ENCODE results near the gene ACOD1.
A peak's percentile ranks its signal among the peaks of the same experiment; 100 is the strongest.

Gene ACOD1

GRCh38 chr13:76971215-76971614 is 22.9 kb downstream of the ACOD1 start:
- H3K27ac ChIP-seq (ENCODE audit: low read depth, low read length), result no peak overlapping the region
- no peak overlapping the region for H3K9ac ChIP-seq (ENCODE audit: low read depth, low read length)
- H3K36me3 ChIP-seq (ENCODE audit: control insufficient read depth, insufficient read depth, low read length), result no peaks in the 10 kb centered on the region
- no peak overlapping the region for H3K4me3 ChIP-seq (ENCODE audit: low read depth, low read length)
- no peaks in the 10 kb centered on the region for H3K9me3 ChIP-seq (ENCODE audit: control insufficient read depth, insufficient read depth, low read length)
- H3K27me3 ChIP-seq (ENCODE audit: control insufficient read depth, insufficient read depth, low read length), result no peaks in the 10 kb centered on the region
- no peaks in the 10 kb centered on the region; the same call in 1 of the 2 replicates for H3K4me1 ChIP-seq (ENCODE audit: control insufficient read depth, insufficient read depth, low read length)

DNA sequence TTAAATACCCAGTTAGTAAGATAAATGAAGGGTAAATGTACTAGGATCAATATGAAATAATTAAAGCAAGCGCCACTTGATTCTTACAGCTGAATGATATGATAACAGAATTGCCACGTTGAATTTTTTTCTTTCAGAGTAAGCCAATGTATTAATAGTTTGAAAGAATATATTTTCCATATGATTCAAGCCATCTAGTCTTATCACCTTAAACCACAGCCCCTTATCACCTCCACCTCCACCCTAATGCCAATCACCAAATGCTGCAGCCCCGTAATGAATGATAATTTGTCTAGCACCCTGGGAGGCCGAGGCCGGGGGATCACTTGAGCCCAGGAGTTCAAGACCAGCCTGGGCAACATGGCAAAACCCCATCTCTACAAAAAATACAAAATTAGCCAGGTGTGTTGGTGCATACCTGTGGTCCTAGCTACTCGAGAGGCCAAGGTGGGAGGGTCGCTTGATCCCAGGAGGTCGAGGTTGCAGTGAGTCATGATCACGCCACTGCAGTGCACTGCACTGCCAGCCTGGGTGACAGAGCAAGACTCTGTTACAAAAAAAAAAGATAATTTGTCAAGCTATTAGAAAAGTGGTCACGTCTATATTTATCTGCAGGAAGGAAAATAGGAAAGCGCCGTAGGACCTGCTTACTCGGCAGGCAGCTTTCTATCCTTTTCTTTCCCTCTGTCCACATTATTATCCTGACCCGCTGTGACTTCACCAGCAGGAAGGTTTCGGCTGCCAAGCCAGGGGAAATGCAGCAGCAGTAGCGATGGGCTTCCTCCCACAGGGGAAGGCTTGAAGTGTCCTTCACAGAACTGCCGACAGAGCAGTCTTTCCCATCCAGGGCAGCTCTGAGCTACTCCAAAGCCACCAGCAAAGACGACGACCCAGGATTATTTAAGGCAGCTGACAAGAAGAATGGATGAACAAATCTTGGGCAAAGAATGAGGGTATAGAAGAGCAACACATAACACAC is 23.8 kb downstream of the ACOD1 start:
- H3K27ac ChIP-seq (ENCODE audit: low read depth, low read length), result no peak overlapping the region
- H3K36me3 ChIP-seq (ENCODE audit: control insufficient read depth, insufficient read depth, low read length), result no peaks in the 10 kb centered on the region
- no peaks in the 10 kb centered on the region; the same call in 1 of the 2 replicates for H3K4me1 ChIP-seq (ENCODE audit: control insufficient read depth, insufficient read depth, low read length)
- no peak overlapping the region for H3K4me3 ChIP-seq (ENCODE audit: low read depth, low read length)
- no peak overlapping the region for H3K9ac ChIP-seq (ENCODE audit: low read depth, low read length)
- H3K27me3 ChIP-seq (ENCODE audit: control insufficient read depth, insufficient read depth, low read length), result no peaks in the 10 kb centered on the region
- no peaks in the 10 kb centered on the region for H3K9me3 ChIP-seq (ENCODE audit: control insufficient read depth, insufficient read depth, low read length)

DNA sequence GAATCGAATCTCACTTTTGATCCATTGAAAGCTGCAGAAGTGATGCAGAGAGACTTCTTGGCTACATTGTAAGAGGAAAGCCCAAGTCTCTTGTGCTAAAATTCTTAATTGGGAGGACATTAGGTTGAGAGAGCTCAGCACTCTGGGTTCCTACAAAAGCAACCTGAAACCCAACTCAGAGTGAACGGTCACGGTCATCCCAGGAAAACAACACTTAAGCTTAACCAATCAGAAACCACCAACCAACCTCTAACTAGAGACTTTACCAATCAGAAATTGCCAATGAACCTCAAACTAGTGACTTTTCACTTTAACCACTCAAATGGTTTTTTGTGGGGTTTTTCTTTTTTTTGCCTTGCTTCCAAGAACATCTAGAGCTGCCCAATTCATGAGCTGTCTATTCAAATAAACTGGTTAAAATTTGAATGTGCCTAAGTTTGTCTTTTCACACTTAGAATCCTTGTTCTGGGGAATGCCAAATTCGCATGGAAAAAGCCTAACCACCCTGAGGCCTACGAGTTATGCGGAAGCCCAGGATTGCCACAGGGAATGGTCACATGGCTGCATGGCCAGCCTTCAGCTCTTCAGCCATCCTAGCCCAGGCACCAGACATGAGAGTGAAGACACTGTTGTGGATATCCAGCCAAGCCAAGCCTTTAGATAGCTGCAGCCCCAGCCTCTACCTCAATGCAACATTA is 25.8 kb downstream of the ACOD1 start:
- no peaks in the 10 kb centered on the region for H3K9me3 ChIP-seq (ENCODE audit: control insufficient read depth, insufficient read depth, low read length)
- H3K4me3 ChIP-seq (ENCODE audit: low read depth, low read length), result no peak overlapping the region
- no peaks in the 10 kb centered on the region for H3K27me3 ChIP-seq (ENCODE audit: control insufficient read depth, insufficient read depth, low read length)
- H3K9ac ChIP-seq (ENCODE audit: low read depth, low read length), result no peak overlapping the region
- no peaks in the 10 kb centered on the region; the same call in 1 of the 2 replicates for H3K4me1 ChIP-seq (ENCODE audit: control insufficient read depth, insufficient read depth, low read length)
- no peak overlapping the region for H3K27ac ChIP-seq (ENCODE audit: low read depth, low read length)
- H3K36me3 ChIP-seq (ENCODE audit: control insufficient read depth, insufficient read depth, low read length), result no peaks in the 10 kb centered on the region

- no peak overlapping the region for H3K9ac ChIP-seq (ENCODE audit: low read depth, low read length)
- no peaks in the 10 kb centered on the region for H3K36me3 ChIP-seq (ENCODE audit: control insufficient read depth, insufficient read depth, low read length)
- no peak overlapping the region for H3K27ac ChIP-seq (ENCODE audit: low read depth, low read length)
- H3K4me1 ChIP-seq (ENCODE audit: control insufficient read depth, insufficient read depth, low read length), result no peaks in the 10 kb centered on the region; the same call in 1 of the 2 replicates
- H3K4me3 ChIP-seq (ENCODE audit: low read depth, low read length), result no peak overlapping the region
- no peaks in the 10 kb centered on the region for H3K27me3 ChIP-seq (ENCODE audit: control insufficient read depth, insufficient read depth, low read length)
- H3K9me3 ChIP-seq (ENCODE audit: control insufficient read depth, insufficient read depth, low read length), result no peaks in the 10 kb centered on the region
These were observed 26.3 kb downstream of the ACOD1 start for GRCh38 chr13:76974618-76974975.

DNA sequence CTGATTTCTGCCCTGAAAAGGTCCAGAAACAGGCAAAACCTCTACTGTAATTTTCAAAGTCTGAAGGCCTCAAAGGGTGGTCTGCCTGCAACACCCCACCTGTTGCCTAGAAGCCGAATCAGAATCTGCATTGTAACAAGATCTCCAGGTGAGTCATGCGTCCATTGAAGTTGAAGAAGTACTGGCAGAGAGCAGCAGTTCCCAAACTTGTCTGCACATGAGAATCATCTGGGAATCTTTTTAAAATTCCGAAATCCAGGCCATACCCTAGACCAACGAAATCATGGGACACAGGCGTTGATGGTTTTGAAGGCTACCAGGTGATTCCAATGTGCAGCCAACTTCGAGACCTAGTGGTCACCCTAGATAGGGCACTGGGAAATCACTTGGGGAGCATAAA is 27.6 kb downstream of the ACOD1 start:
- Histone ChIP-seq H3K9me3 (ENCODE audit: control insufficient read depth, insufficient read depth, low read length) (no peaks in the 10 kb centered on the region), H3K27ac (ENCODE audit: low read depth, low read length) (no peak overlapping the region), H3K36me3 (ENCODE audit: control insufficient read depth, insufficient read depth, low read length) (no peaks in the 10 kb centered on the region), H3K9ac (ENCODE audit: low read depth, low read length) (no peak overlapping the region), H3K4me1 (ENCODE audit: control insufficient read depth, insufficient read depth, low read length) (no peaks in the 10 kb centered on the region; the same call in 1 of the 2 replicates), H3K27me3 (ENCODE audit: control insufficient read depth, insufficient read depth, low read length) (no peaks in the 10 kb centered on the region), H3K4me3 (ENCODE audit: low read depth, low read length) (no peak overlapping the region)

DNA sequence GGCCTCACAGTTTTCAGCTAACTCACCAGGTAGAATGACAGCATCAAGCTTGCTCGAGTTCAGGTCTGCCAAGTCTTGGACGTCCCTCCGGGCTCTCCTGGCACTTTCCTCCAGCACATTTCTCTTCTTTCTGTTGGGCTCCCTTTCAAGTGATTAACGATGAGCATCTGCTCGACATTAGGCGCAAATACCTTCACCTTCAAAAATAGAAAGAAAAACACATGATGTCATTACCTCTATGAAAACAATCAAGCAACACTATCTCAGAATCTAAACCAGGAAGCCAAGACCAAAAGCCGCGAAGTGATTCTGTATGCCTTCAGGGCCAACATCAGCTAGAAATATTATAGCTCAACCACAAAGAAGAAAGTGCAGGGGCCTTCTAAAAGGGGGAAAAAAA is 28.2 kb downstream of the ACOD1 start:
- Histone ChIP-seq H3K4me3 (ENCODE audit: low read depth, low read length) (no peak overlapping the region), H3K9me3 (ENCODE audit: control insufficient read depth, insufficient read depth, low read length) (no peaks in the 10 kb centered on the region), H3K27me3 (ENCODE audit: control insufficient read depth, insufficient read depth, low read length) (no peaks in the 10 kb centered on the region), H3K36me3 (ENCODE audit: control insufficient read depth, insufficient read depth, low read length) (no peaks in the 10 kb centered on the region), H3K27ac (ENCODE audit: low read depth, low read length) (no peak overlapping the region), H3K4me1 (ENCODE audit: control insufficient read depth, insufficient read depth, low read length) (no peaks in the 10 kb centered on the region; the same call in 1 of the 2 replicates), H3K9ac (ENCODE audit: low read depth, low read length) (no peak overlapping the region)

- Histone ChIP-seq H3K9me3 (ENCODE audit: control insufficient read depth, insufficient read depth, low read length) (no peaks in the 10 kb centered on the region), H3K4me3 (ENCODE audit: low read depth, low read length) (no peak overlapping the region), H3K27ac (ENCODE audit: low read depth, low read length) (no peak overlapping the region), H3K4me1 (ENCODE audit: control insufficient read depth, insufficient read depth, low read length) (no peaks in the 10 kb centered on the region; the same call in 1 of the 2 replicates), H3K27me3 (ENCODE audit: control insufficient read depth, insufficient read depth, low read length) (no peaks in the 10 kb centered on the region), H3K36me3 (ENCODE audit: control insufficient read depth, insufficient read depth, low read length) (no peaks in the 10 kb centered on the region), H3K9ac (ENCODE audit: low read depth, low read length) (no peak overlapping the region)
These were observed 28.6 kb downstream of the ACOD1 start for GRCh38 chr13:76976929-76977328.

DNA sequence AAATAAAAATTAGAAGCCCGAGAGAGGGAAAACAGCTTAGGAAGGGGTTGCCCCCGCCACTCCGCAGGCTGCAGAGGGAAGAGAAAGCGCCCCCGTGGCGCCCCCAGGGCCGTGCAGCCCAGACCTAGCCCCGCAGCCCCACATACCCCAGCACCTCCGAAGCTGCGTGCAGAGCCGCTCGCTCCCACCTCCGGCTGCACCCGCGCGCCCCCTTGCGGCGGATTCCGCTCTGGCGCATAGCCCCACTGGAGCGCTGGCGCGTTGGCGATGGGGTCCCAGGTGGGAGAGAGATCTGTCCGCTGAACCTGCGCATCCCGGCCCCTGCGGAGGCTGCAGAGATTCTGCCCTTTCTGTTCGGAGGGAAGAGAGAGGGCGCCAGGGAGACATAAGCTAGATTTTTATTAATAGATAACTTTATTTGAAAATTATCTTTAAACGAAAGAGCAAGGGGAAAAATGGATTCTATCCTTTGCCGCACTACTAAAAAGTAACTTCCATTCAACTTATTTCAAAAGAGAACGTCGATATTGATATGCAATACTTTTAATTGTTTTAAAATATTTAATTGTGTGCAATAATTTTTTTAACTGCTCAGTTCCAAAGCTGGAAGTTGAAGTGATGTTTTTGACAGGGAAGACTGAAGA is 31.9 kb downstream of the ACOD1 start:
- Histone ChIP-seq H3K9ac (ENCODE audit: low read depth, low read length) (no peak overlapping the region), H3K4me1 (ENCODE audit: control insufficient read depth, insufficient read depth, low read length) (no peaks in the 10 kb centered on the region), H3K9me3 (ENCODE audit: control insufficient read depth, insufficient read depth, low read length) (no peaks in the 10 kb centered on the region), H3K4me3 (ENCODE audit: low read depth, low read length) (no peak overlapping the region), H3K27ac (ENCODE audit: low read depth, low read length) (no peak overlapping the region), H3K27me3 (ENCODE audit: control insufficient read depth, insufficient read depth, low read length) (no peaks in the 10 kb centered on the region), H3K36me3 (ENCODE audit: control insufficient read depth, insufficient read depth, low read length) (no peaks in the 10 kb centered on the region)

DNA sequence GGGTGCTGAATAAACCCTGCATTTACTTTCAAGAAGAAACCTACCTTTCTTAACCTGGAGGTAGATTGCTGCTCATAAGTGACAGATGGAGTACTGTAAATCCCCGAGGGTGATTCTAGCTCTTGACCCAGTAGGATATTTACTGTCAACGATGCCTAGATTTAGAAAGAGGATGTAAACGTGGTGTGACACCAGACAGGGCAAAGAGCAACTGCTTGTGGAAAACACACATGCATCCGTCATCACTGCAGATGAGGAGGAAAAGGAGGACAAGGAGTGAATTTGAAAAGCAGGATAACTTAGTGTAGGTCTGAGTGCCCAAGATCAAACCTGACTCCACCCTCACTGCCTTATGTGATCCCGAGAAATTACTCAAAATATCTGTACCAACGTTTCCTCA is 33.8 kb downstream of the ACOD1 start:
- Histone ChIP-seq H3K4me3 (ENCODE audit: low read depth, low read length) (no peak overlapping the region), H3K9me3 (ENCODE audit: control insufficient read depth, insufficient read depth, low read length) (no peaks in the 10 kb centered on the region), H3K9ac (ENCODE audit: low read depth, low read length) (no peak overlapping the region), H3K27me3 (ENCODE audit: control insufficient read depth, insufficient read depth, low read length) (no peaks in the 10 kb centered on the region), H3K4me1 (ENCODE audit: control insufficient read depth, insufficient read depth, low read length) (no peaks in the 10 kb centered on the region), H3K36me3 (ENCODE audit: control insufficient read depth, insufficient read depth, low read length) (no peaks in the 10 kb centered on the region), H3K27ac (ENCODE audit: low read depth, low read length) (no peak overlapping the region)

- Histone ChIP-seq H3K9ac (ENCODE audit: low read depth, low read length) (no peak overlapping the region), H3K27me3 (ENCODE audit: control insufficient read depth, insufficient read depth, low read length) (no peaks in the 10 kb centered on the region), H3K36me3 (ENCODE audit: control insufficient read depth, insufficient read depth, low read length) (no peaks in the 10 kb centered on the region), H3K4me1 (ENCODE audit: control insufficient read depth, insufficient read depth, low read length) (no peaks in the 10 kb centered on the region), H3K4me3 (ENCODE audit: low read depth, low read length) (no peak overlapping the region), H3K27ac (ENCODE audit: low read depth, low read length) (no peak overlapping the region), H3K9me3 (ENCODE audit: control insufficient read depth, insufficient read depth, low read length) (no peaks in the 10 kb centered on the region)
These were observed 35.4 kb downstream of the ACOD1 start for GRCh38 chr13:76983676-76984075.

DNA sequence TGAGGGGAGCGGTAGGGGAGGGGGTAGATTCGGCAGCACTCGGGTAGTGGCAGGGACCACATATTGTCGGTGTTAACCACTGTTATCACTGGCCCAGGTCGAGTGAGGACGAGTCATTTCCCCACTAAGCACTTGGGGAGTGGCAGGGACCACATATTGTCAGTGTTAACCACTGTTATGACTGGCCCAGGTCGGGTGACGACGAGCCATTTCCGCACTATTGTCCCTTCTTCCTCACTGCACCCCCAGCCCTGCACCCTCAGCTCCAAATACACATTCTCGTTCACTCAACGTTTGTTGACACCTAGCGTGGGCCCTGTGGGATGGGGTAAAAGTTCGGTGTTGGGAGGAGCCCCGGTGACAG is 43.1 kb downstream of the ACOD1 start:
- H3K4me3 ChIP-seq (ENCODE audit: low read depth, low read length), result peak overlapping the region; percentile 91
- H3K36me3 ChIP-seq (ENCODE audit: control insufficient read depth, insufficient read depth, low read length), result peaks cover 10% of the 10 kb centered on the region
- H3K9ac ChIP-seq (ENCODE audit: low read depth, low read length), result peak overlapping the region; percentile 43
- no peaks in the 10 kb centered on the region for H3K27me3 ChIP-seq (ENCODE audit: control insufficient read depth, insufficient read depth, low read length)
- H3K27ac ChIP-seq (ENCODE audit: low read depth, low read length), result no peak overlapping the region
- no peaks in the 10 kb centered on the region for H3K9me3 ChIP-seq (ENCODE audit: control insufficient read depth, insufficient read depth, low read length)
- H3K4me1 ChIP-seq (ENCODE audit: control insufficient read depth, insufficient read depth, low read length), result peaks cover 5% of the 10 kb centered on the region; the same call in 1 of the 2 replicates
